HG03135 (cell line): ENCODE data around the gene CYLC2.

Experiments used
- ATAC-seq: cut with Tn5 transposase; IDR thresholded peaks from one replicate; pipeline ENCODE4 v1.9.1; 2021; ENCODE audit warnings: mild to moderate bottlenecking, moderate library complexity; ENCODE audit not compliant: unreplicated experiment

CYLC2 gene, protein sequence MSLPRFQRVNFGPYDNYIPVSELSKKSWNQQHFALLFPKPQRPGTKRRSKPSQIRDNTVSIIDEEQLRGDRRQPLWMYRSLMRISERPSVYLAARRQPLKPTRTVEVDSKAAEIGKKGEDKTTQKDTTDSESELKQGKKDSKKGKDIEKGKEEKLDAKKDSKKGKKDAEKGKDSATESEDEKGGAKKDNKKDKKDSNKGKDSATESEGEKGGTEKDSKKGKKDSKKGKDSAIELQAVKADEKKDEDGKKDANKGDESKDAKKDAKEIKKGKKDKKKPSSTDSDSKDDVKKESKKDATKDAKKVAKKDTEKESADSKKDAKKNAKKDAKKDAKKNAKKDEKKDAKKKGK

DNA sequence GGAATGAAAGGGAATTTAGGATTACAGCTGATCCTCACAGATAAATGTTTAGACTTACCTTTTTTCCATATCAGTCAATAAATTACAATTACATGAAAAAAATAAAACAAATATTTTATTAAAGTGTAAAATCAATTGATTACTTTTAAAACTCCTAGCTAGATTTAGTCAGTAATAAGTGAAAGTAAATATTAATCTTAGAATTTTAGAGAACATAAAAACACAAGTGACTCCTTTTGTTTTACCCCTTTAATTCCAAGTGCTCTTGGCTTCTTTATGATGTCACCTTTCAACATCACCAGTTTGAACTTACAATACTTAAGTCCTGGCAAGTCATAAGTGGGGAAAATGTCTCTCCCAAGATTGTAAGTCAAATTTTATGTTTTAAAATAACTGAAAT, at the start of gene CYLC2:
TSS of gene CYLC2 (plus strand) at position 301 of the 400 bp plus-strand sequence. CDS start at position 349, 48 bp downstream.
- ATAC-seq: no peak

DNA sequence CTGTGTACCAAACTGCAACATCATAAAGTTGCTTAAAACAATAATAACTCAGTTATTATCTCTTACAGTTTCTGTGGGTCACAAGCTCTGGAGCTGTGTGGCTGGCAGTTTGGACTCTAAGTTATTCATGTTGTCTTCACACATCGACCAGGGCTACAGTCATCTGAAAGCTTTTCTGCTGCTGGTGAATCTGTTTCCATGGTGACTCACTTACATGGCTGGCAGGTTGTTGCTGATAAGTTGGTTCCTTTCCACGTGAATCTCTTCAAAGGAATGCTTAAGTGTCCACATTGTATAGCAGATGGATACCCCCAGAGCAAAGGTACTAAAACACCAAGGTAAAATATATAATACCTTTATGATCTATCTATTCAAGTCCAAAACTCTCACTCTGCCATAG, 44.8 kb upstream of the CYLC2 start:
- ATAC-seq: no peak

DNA sequence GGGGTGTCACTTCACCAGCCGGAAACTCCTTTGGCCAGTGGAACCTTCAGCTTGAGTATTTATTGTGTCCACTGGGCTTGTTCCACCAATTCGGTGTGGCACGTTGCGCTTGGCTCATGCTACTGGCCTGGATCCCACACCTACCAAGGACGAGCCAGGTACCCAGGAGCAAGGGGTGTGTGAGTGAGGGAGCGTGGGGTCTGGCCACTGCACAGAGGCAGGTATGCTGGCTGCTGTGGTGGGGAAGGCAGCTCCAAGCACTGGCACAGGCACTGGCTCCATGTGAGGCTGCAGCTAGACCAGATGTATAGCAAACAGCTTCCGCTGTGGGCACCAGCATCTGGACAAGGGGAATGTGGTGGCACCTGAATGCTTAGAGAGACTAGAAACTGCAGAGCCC, 28.1 kb upstream of the CYLC2 start:
- ATAC-seq: no peak

DNA sequence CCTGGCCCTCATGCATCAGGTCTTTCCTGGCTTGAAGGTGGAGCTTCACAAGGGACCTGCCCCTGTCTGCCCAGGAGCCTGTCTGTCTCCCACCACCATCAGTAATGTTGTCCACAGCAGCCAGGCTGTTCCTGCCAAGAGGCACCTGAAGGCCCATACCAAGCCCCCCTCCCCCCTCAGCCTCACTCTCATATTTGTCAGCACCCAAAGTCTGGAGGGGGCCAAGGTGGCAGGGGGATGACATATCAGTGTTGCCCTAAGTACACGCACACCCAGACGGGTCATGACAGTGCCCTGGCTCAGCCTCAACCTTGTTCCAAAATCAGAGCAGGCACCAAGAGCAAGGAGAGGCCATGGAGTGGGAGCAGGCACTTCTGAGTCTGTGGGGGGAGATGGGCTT, 27.2 kb upstream of the CYLC2 start:
- ATAC-seq: no peak

DNA sequence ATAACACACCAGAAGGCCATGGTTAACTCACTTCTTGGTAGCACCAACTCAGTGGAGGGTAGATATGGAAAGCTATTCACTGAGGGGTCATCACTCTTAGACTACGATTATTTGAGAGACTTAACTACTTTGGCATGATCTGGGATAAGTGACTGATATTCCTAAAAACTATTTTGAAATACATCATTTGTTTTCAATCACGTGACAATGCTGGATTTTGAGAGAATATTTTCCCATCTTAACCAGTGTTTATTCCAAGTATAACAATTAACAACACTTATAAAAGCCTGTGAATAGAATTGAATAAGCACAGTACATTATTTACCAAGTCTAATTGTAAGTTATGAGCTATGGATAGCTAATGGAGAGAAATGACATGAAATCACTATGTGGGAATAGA, 22.4 kb upstream of the CYLC2 start:
- ATAC-seq: no peak

DNA sequence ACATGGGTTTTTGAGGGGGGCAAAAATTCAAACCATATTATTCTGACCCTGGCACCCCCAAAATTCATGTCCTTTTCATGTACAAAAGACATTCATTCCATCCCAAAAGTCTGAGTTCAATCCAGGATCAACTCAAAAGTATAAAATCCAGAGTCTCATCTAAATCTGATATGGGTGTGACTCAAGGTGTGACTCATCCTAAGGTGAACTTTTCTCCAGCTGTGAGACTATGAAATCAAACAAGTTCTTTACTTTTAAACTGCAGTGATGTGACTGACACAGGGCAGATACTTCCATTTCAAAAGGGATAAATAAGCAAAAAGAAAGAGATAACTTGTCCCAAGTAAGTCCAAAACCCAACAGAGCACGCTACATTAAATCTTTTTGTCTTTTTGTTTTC, 20.6 kb upstream of the CYLC2 start:
- ATAC-seq: no peak

DNA sequence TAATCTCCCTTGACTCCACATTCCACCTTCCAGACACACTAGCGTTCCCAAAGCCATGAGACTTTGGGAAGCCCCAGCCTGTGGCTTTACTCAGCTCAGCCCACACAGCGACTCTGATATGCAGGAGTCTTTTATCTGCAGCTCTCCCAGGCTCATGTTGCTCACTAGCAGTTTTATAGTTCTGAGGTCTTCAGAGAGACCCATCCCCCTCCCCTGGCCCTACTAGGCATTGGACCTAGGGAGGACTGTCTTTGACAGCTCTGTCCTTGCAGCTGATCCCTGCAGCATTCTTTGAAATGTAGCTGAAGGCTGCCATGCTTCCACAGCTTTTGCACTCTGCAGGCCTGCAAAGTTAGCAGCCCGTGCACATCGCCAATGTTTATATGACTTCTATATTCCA, 19.9 kb upstream of the CYLC2 start:
- ATAC-seq: no peak

DNA sequence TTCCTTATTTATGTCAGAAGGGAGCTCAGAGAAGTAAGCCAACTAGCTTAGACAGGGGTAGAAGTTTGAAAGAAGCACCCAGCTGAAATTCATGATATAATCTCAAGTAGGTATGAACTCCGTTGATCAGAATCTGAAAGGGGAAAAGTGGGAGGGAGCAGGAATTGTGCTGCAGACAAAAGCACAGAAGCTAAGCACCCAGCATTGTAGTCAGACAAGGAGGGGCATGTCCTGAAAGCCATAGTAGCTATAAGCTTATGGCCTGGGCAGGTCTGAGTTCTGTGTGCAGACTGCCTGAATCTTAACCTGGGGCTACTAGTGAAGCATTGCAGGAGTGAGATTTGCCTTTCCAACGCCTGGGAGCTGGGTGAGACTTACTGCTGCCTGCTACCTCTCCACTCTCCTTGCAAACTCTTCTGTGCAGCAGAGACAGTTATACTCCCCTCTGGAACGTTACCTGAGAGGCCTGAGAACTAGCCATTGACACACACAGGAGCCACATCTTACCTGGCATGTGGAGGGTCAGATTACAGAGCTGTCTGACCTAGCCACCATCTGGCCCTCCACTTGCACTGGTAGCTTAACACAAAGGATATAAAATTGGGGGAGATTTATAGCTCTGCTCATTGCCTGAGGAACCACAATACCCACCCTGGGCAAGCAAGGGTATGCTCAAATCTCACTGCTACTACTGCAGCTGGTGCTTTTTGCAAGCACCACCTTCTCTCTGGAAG, 9.8 kb upstream of the CYLC2 start:
- no peak for ATAC-seq

DNA sequence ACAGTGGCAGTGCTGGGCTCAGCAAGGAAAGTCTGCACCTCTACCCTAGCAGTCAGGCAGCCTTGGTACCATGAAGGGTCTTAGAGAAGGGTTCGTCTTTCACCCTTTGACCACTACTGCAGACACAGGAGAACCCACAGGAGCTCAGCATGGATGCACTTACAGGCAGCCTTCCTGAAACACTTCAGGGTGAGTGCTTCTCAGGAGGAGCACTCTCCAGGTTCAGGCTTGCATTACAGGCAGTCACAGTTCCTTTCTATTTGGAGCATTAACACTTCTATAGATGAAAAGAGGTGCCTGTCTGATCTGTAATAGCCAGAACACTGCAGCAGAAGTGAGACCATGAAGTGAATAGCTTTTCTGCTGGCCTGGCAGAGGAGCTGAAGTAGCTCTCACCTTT, 8.7 kb upstream of the CYLC2 start:
- no peak for ATAC-seq

DNA sequence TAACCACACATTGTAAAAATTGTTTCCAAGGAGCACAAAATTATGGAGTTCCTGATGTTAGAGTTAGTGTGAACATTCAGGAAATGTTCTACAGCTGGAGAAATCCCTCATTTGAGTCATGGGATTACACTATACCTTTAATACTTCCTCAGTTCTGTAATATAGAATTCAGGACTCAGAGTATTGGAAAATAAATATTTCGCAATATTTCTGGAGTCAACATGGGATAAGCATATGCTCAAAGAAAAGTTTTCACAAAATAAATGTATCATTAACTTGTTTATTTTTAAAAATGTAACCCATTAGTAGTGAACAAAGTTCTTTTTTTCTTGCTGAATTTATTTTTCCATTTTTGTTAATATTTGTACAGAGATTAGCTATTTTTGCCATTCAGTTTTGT, 8.6 kb downstream of the CYLC2 start:
- ATAC-seq: no peak

DNA sequence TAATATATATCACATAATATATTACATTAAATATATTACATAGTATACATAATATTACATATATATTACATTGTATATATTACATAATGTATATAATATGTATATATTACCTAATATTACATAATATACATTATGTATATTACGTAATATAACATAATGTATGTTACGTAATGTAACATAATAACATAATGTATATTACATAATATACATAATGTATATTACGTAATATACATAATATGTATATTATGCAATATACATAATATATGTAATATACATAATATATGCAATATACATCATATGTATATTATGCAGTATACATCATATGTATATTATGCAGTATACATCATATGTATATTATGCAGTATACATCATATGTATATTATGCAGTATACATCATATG, 19.1 kb downstream of the CYLC2 start:
- no peak for ATAC-seq

DNA sequence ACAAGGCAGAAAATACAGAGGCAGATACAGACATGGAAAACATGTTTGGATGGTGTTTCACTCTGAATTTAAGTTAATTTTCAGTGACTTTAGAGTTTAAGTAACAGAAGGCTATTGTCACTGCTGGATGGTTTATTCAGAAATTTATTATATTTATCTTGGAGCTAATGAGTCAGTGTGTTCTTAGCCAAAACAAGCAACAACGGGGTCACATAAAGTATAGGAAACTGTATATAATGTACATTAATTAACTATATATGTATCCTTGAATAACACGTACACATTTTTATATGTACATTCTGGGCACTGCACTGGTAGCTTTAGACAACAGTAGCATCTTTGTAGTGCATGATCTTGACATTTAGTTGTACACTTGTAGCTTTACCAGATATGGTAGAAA, 30.7 kb downstream of the CYLC2 start:
- no peak for ATAC-seq

DNA sequence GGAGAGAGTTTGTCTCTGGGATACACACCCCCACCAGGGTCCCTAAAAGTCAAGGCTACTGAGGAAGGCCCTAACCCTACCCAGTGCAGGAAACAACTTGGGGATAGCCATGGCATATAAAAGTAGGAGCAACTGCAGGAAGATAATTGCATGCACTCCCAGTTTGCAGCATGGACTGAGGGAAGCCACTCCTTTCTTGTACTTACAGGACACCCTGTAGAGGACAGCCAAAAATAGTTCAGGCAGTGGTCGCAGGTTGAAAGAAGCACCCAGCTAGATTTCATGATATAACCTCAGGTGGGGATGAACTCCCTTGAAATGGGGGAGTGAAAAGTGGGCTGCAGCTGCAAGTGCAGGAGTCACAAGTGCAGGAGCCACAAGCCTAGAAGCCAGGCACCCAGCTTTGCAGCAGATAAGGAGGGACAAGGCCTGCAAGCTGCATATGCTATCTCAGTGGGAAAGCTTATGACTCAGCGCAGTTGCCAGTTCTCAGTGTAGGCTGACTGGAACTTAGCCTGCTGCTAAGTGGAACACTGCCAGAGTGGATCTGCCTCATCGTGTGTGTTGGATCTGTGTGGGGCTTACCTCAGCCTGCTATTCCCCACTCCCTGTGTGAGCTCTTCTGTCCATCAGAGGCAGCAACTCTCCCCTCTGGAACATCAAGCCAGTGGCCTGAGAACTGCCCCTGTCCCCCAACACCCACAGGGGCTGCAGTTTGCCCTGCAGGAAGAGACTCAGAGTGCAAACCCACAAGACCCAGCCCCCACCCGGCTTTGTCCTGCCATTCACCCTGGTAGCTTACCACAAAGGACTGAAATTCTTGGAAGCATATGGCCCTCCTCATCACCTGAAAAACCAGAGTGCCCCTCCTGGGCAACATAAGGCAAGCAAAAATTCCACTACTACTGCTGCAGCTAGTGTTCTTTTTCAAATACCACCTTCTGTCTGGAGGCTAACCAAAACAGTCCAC, 42.7 kb downstream of the CYLC2 start:
- ATAC-seq: no peak

DNA sequence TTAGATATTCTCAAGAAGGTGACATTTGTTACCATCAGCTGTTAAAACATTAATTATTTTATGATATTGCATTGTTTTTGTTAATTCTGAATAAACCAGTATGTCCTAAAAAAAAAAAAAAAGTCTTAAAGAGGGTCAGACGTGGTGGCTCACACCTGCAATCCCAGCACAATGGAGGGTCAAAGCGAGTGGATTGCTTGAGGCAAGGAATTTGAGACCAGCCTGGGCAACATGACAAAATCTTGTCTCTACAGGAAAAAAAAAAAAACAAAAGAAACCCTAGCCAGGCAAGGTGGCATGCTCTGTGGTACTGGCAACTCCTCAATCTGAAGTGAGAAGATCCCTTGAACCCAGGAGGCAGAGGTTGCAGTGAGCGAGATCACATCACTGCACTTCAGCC, 46.8 kb downstream of the CYLC2 start:
- no peak for ATAC-seq
